G401 (cell line): ENCODE results near the gene RTTN. TPM values are rescaled to one million over a fixed set of nuclear protein-coding genes. Genes with fewer than 3 reads are reported as not detected.
"Not testable (repeated sequence)": the region's sequence is repeated elsewhere in the genome, so short reads cannot be mapped to it uniquely, and the experiment has no call there.

ENCODE experiments used
- DNase-seq: peaks from one replicate; pipeline ENCODE4 v3.0.0-alpha.2; 2015; ENCODE audit warnings: low spot score
- in situ Hi-C: cut with HindIII; loops from 2 replicates; pipeline ENCODE4 v1.10.0; 2016; ENCODE audit warnings: low sequenced_read_pairs, mixed read lengths
- total RNA-seq: library from RNA; depleted of rRNA; stranded (reverse); fragments of >200 nt; shearing (Covaris generic); gene quantifications from 2 replicates; pipeline ENCODE4 v1.2.3, GENCODE V29; 2014; rRNA removed

RTTN gene
- 11.1 and 24.7 TPM in 2 replicates for total RNA-seq

DNA sequence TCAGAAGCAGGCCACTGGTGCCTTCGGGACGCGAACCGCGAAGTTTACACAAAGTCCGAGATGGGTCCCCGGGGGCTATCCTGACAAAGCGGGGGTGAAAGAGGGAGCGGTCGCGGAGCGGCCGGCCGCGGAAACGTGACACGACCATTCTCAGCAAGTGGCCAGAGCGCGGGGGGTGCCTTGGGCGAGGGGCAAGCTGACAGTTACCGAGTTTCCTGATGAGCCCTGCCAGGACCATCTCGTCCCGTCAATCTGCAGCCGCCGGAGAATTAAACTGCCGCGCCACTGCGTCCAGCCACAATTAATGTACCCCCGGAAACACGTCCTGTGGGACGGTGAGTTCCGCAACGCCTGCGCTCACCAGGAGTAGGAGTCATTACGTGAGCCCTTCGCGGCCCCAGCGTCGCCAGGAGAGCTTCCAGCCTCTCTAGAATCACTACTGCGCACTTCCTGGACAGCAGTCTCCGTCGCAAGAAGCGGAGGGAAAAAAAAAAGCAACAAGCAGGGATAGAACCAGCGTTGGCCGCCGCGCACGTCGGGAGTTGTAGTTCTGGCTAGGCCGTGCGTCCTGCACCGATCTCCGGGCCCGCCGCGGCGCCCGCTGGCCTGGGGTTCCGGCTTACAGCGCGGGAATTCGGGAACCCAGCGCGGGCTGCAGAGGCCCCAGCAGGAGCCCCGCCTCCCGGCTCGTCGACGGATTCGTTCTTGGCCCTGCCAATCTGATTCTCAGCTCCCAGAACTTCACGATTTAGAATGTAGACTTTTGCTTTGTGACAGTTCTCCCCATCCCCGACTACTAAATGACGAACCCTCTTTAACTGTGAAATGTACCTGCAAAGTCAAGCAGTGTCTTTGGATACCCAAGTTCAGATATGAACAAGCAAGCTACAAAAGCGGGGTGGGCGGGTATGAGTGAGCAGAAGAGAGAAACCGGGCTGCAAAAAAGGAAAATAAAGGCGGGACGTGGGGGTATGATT, at the start of gene RTTN:
Gene RTTN, minus strand, starts transcription at position 267 of the 977 bp plus-strand sequence. Its CDS starts 29 bp downstream, at position 238.
- in situ Hi-C loops, result no loop called here
- DNase-seq, result peak; percentile 94

GRCh38 chr18:70250781-70251180, 45.3 kb upstream of the RTTN start:
- in situ Hi-C loops, result no loop called here
- no peak for DNase-seq

GRCh38 chr18:70249861-70250260, 44.4 kb upstream of the RTTN start:
- in situ Hi-C loops, DNase-seq: not testable (repeated sequence)

GRCh38 chr18:70249118-70249517, 43.6 kb upstream of the RTTN start:
- in situ Hi-C loops, result no loop called here

DNA sequence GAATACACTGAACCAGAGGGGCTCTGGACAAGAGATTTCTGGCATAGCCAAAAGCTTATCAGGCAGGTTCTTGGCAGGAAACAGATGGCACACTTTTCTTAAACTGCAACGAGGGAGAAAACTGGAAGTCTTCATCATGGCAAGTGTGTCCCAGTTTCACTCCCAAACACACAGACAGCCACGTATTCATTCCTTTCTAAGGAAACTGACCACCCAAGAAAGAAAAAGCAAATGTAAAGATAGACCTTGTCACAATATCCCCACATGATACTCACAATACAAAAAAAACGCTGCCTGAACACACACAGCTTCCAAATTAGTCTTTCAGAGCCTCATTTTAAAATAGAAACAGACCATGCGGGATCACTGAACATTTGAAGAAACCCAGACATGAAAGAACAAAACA, 40.6 kb upstream of the RTTN start:
- DNase-seq, result peak; percentile 51
- in situ Hi-C loops, result no loop called here

More at GRCh38 chr18:70249118-70249517, 43.6 kb upstream of the RTTN start:
- DNase-seq, result no peak

DNA sequence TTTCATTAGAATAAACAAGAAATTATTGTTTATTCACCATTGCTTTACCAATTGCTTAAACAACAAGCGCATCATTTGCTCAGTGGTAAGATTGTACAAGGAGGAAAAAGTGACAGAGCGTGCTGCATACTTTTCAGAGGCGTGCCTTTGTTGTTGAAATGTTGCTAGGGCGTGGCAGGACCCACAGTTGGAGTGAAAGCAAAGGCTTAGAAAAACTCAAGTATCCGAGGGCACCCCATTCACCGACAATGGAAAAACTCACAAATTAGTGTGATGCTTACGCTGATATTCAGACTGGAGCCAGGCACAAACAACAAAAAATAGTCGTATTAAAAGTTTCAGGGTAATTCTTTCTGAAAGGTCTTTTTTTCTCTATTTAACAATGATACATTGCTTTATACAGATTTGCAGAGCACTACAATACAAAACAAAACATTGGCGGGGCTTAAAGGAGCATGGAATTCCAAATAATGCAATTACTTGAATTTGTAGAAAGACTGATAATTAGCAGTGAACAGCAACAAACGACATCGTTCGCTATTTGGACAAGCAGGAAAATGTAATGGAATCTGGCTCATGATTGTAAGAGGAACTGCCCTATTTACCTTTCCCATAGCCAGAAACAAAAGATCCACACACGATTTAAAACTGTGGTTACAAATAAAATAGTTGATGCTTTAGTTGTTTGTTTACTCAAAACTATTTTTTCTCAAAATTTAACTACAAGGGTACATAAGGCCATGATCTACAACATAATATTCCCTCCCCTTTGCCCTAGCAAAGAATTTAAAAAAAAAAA, 37.8 kb upstream of the RTTN start:
- DNase-seq, result no peak
- in situ Hi-C loops, result no loop called here

- DNase-seq, in situ Hi-C loops: not testable (repeated sequence)
Measured at GRCh38 chr18:70236921-70237320, 31.4 kb upstream of the RTTN start.

DNA sequence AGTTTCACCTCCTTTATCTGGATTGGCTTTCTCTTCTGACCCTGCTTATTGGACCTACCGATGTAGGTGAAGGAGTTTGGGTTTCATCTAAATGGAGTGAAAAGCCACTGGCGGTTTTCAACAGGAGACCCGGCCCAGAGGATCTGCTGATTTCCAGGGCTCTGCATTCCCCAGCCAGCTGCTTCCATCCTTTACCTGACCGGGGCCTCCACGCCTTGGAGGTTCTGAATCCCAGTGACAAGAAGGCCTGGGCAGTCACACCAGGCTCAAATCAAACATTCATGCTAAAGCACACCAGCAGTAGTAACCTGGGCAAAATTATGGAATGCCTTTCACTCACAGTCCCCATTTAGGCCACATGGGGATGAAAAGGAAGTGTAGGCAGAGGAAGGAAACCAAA, 30.0 kb upstream of the RTTN start:
- no peak for DNase-seq
- in situ Hi-C loops, result no loop called here

DNA sequence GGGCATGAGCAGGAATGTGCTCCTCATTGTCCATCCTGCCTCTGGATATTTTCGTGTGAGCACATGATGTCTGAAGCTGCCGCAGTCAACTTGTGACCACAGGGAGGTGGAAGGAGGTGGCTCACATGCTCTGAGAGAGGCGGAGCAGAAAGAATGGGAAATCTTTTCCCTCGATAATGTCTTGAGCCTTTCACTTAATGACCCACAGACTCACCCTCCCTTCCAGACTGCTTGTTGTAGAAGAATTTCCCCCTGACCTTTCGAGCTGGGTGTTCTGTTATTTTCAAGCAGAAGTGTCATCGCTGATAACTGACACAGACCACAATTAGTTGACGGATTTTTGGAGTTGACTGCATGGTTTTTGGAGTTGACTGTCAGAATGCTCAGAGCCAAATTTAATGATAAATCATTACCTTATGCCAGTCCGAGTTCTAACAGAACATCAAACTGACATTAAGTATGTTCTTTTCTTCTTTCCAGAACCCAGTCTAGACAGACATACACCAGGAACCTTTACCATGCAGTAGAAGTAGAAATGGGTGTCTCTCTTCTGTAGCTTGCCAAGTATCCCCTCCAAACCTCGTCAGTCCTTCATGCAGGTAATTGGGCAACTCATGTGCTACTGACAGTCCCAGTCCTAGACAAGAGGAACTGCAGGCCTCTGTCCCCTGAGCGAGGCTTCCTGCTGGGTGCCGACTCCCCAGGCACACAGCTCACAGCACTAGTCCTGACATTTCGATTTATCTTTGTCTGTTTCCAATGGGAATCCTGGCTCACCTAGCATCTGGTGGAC, 29.4 kb upstream of the RTTN start:
- in situ Hi-C loops, result no loop called here
- peak; percentile 5 for DNase-seq

DNA sequence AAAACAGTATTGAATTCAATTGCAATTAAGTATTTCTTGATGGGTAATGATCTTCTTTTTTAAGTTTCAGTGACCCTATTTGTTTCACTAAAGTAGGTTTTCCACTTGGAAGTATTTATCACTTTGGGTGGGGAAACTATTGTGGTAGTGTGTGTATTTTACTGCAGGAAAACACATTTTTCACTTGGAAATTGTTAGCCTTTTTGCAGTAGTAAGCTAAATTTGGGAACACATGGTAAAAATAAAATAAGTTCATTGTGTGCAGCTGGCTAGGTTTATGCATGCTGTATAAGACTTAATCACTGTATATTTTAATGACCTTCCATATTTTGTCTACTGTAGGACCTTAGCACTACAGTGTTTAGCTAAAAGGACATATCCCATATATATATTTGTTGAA, 28.5 kb upstream of the RTTN start:
- in situ Hi-C loops, result no loop called here

DNA sequence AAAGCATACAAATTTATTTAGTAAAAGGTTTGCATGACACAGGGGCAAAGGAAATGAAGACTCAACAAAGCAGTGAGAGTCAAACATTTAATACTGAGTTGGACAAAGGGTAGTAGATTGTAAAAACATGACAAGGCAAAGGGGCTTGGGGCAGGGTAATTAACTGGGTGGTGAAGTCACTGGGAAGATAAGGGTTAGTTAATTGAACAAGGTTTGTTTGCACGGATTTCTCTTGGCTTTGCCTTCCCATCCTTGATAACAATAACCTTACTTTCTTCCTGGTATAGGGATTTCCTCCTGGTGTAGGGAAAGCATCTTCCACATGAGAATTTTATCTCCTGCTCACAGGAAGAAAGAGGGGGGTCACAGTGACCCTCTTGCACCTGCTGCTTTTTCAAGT, 26.8 kb upstream of the RTTN start:
- DNase-seq, result no peak
- in situ Hi-C loops, result no loop called here

More for the DNA sequence above, 28.5 kb upstream of the RTTN start:
- DNase-seq, result no peak

- no peak for DNase-seq
- in situ Hi-C loops, result no loop called here
Measured at GRCh38 chr18:70229639-70230038, 24.2 kb upstream of the RTTN start.

- no peak for DNase-seq
- in situ Hi-C loops, result no loop called here
Measured at GRCh38 chr18:70228536-70228935, 23.0 kb upstream of the RTTN start.

- DNase-seq, result no peak
- in situ Hi-C loops, result no loop called here
Measured at GRCh38 chr18:70227438-70227837, 22.0 kb upstream of the RTTN start.

GRCh38 chr18:70221915-70222278, 16.4 kb upstream of the RTTN start:
- peak; percentile 27 for DNase-seq
- in situ Hi-C loops, result no loop called here

- peak; percentile 51 for DNase-seq
- in situ Hi-C loops, result no loop called here
Measured at GRCh38 chr18:70221156-70221914, 15.8 kb upstream of the RTTN start.

- in situ Hi-C loops, result no loop called here
- DNase-seq, result no peak
Measured at GRCh38 chr18:70220628-70221027, 15.1 kb upstream of the RTTN start.

DNA sequence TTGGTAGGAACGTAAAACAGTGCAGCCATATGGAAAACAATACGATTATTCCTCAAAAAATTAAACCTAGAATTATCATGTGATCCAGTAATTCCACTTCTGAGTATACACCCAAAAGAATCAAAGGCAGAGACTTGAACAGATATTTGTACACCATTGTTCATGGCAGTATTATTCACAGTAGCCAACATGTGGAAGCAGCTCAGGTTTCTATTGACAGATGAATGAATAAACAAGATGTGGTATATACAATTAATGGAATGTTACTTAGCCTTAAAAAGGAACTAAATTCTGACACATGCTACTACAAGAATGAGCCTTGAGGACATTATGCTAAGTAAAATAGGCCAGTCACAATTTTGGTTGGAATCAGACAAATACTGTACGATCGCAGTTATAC, 14.2 kb upstream of the RTTN start:
- in situ Hi-C loops, result no loop called here
- no peak for DNase-seq

DNA sequence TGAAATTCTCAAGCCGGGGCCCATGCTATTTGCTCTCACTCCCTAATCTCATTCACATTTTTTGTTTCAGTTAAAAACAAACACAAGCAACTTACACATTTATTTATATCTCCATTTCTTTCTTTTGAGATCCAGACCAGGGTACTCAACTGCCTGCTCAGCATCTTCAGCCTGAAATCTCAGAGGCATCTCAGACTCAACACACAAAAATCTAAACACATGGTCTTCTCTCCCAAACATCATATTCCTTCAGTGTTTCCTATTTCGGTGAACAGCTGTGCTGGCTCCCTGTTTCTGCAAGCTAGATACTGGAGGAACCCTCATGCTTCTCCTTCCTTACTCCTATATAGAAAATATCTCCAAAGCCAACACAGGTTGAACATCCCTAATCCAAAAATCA, 11.3 kb upstream of the RTTN start:
- in situ Hi-C loops, result no loop called here
- DNase-seq, result no peak
